Thyroid gland (tissue), 4 donors: ENCODE measurements around the gene PADI2.

ENCODE experiments used
- CTCF ChIP-seq, 6 experiments: fragments of 200-600 bp in 3 of 6; fragments of 450-650 bp in 3 of 6; sonication (generic) in 3 of 6; IDR thresholded peaks; one replicate each; pipeline ENCODE4 v1.5.1; 2016 to 2019; ENCODE audit warnings: antibody characterized with exemption in 6 of 6, mild to moderate bottlenecking in 2 of 6, inconsistent platforms in 1 of 6, moderate library complexity in 1 of 6
- POLR2A ChIP-seq, 2 donors: fragments of 450-650 bp; IDR thresholded peaks; one replicate each; pipeline ENCODE4 v1.6.1; 2017; ENCODE audit warnings: antibody characterized with exemption in 2 of 2, mild to moderate bottlenecking in 2 of 2, moderate library complexity in 1 of 2

- no peak for TF ChIP-seq CTCF (IDR thresholded peaks at IDR 0.05)
- TF ChIP-seq POLR2A (IDR thresholded peaks at IDR 0.05): no peak
Observed at GRCh38 chr1:17102232-17102631, 17.0 kb downstream of the PADI2 start.
